ENCODE measurements around the gene TMBIM1. TPM values are rescaled to one million over a fixed set of nuclear protein-coding genes. Genes with fewer than 3 reads are reported as not detected.

The TMBIM1 gene
- total RNA-seq, 4 donors from 2014 or later: 234 to 370 (median 319) TPM

DNA sequence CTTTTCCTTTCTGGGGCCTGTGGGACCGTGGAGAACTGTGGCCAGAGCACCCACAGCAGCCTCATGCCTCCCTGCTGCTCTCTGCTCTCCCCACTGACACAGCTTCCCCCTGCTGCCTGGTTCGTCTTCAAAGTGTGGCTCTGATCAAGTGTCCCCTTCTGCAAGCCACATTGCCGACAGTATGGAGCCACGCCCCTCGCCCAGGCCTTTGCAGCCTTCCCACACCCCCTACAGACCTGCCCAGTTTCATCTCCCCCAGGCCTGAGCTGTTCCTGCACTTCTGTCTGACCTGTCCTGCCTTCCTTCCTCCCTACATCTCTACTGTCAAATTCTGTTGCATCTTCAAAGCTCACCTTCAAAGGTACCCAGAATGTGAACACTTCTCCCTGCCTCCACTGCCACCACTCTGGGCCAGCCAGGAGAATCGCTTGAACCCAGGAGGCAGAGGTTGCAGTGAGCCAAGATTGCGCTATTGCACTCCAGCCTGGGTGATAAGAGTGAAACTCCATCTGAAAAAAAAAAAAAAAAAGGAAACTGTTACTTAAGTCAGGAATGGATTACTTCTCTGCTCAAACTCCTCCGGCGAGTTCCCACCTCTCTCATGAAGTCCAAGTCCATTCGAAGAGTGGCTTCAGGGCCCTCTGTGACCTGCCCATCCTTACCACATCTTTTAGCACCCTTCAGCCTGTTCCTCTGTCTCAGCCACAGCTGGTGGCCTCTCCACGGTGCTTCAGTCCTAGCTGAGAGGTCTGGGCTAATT is 35.3 kb upstream of the TMBIM1 start:
- TF ChIP-seq CTCF (IDR thresholded peaks at IDR 0.05) (no peak), POLR2AphosphoS5 (IDR thresholded peaks at IDR 0.05) (no peak), POLR2A (IDR thresholded peaks at IDR 0.05) (no peak), EP300 (IDR thresholded peaks at IDR 0.05) (no peak)
- Histone ChIP-seq H3K27me3 (no peaks in the 10 kb centered on the region), H3K4me1 (peaks cover 19% of the 10 kb centered on the region), H3K36me3 (no peaks in the 10 kb centered on the region), H3K27ac (no peak overlapping the region), H3K9me3 (no peaks in the 10 kb centered on the region), H3K4me3 (no peak overlapping the region)
- no peak for DNase-seq (ENCODE audit: low spot score in 2 of 2)
- 79% methylated on average over 11 of the region's 11 CpGs for WGBS

GRCh38 chr2:218326315-218326714 is 34.0 kb upstream of the TMBIM1 start:
- no peak overlapping the region for H3K4me3 ChIP-seq
- no peak overlapping the region for H3K27ac ChIP-seq
- H3K27me3 ChIP-seq: no peaks in the 10 kb centered on the region
- H3K36me3 ChIP-seq: no peaks in the 10 kb centered on the region
- no peak for DNase-seq (ENCODE audit: low spot score in 2 of 2)
- 92% methylated on average over 2 of the region's 2 CpGs for WGBS
- TF ChIP-seq POLR2AphosphoS5 (IDR thresholded peaks at IDR 0.05): no peak
- TF ChIP-seq POLR2A (IDR thresholded peaks at IDR 0.05): no peak
- no peak for TF ChIP-seq EP300 (IDR thresholded peaks at IDR 0.05)
- no peak for TF ChIP-seq CTCF (IDR thresholded peaks at IDR 0.05)
- H3K4me1 ChIP-seq: peaks cover 28% of the 10 kb centered on the region
- H3K9me3 ChIP-seq: no peaks in the 10 kb centered on the region

GRCh38 chr2:218325566-218326160 is 33.4 kb upstream of the TMBIM1 start:
- no peak for DNase-seq (ENCODE audit: low spot score in 2 of 2)
- Histone ChIP-seq H3K36me3 (no peaks in the 10 kb centered on the region), H3K4me3 (no peak overlapping the region), H3K27me3 (no peaks in the 10 kb centered on the region), H3K4me1 (peaks cover 34% of the 10 kb centered on the region), H3K27ac (no peak overlapping the region), H3K9me3 (no peaks in the 10 kb centered on the region)
- TF ChIP-seq POLR2AphosphoS5 (IDR thresholded peaks at IDR 0.05) (no peak), EP300 (IDR thresholded peaks at IDR 0.05) (no peak), POLR2A (IDR thresholded peaks at IDR 0.05) (no peak), CTCF (IDR thresholded peaks at IDR 0.05) (no peak)
- WGBS: 66% methylated on average over 4 of the region's 4 CpGs

- no peaks in the 10 kb centered on the region for H3K27me3 ChIP-seq
- H3K4me1 ChIP-seq: peaks cover 42% of the 10 kb centered on the region
- H3K4me3 ChIP-seq: peak overlapping the region; percentile 72
- TF ChIP-seq POLR2A (IDR thresholded peaks at IDR 0.05) (no peak), POLR2AphosphoS5 (IDR thresholded peaks at IDR 0.05) (no peak), EP300 (IDR thresholded peaks at IDR 0.05) (no peak), CTCF (IDR thresholded peaks at IDR 0.05) (no peak)
- H3K27ac ChIP-seq: peak overlapping the region; percentile 62
- 4% methylated on average over 23 of the region's 24 CpGs for WGBS
- no peaks in the 10 kb centered on the region for H3K9me3 ChIP-seq
- DNase-seq (ENCODE audit: low spot score in 2 of 2): peak in 1 of 2 donors; percentile 75
- H3K36me3 ChIP-seq: no peaks in the 10 kb centered on the region
Observed at GRCh38 chr2:218323526-218324472, 31.5 kb upstream of the TMBIM1 start.
